Measurements from ENCODE around the gene UBE2J1. TPM values are rescaled to one million over a fixed set of nuclear protein-coding genes. Genes with fewer than 3 reads are reported as not detected.

The UBE2J1 gene
- total RNA-seq, 2 experiments from 2014 or later: 25.9 to 30.9 TPM

GRCh38 chr6:89335164-89335563 lies 17.4 kb downstream of the UBE2J1 start:
- ChIA-PET CTCF (no interaction called here), POLR2A (no interaction called here)
- Mint-ChIP-seq H3K4me1 (peaks cover 5% of the 10 kb centered on the region), H3K27ac (no peak overlapping the region), H3K9me3 (no peaks in the 10 kb centered on the region), H3K36me3 (ENCODE audit: low read depth) (peaks cover 44% of the 10 kb centered on the region), H3K4me3 (no peak overlapping the region), H3K27me3 (no peaks in the 10 kb centered on the region)
- no peak for DNase-seq

DNA sequence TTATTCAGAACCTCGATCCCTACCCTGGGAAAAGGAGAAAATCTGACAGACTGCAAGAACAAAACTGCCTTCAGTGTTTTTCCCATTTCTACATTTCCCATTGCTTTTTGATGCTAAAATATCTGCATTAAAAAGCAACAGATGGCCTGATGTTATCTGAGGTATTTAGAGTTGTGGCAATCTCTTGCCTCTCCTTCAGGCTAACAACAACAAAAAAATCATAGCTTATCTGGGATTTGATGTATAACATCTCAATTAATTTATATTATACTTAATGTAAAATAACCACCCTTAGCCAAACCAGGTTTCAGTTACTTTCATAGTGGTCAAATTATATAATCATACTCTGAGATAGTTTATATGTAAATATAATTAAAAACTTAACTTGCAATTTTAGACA lies 21.6 kb downstream of the UBE2J1 start:
- CTCF ChIA-PET: no interaction called here

GRCh38 chr6:89328976-89329375 lies 23.5 kb downstream of the UBE2J1 start:
- POLR2A ChIA-PET: no interaction called here
- Mint-ChIP-seq H3K9me3 (no peaks in the 10 kb centered on the region), H3K36me3 (ENCODE audit: low read depth) (peaks cover 48% of the 10 kb centered on the region), H3K27me3 (no peaks in the 10 kb centered on the region), H3K4me1 (no peaks in the 10 kb centered on the region), H3K27ac (no peak overlapping the region), H3K4me3 (no peak overlapping the region)
- CTCF ChIA-PET: interaction anchor here (0.6 to 1.3 kb wide), 2 partner anchors 8 to 49 kb away, joined by 3 read pairs; no protein-coding TSS in a partner anchor
- DNase-seq: no peak

More for the DNA sequence above, 21.6 kb downstream of the UBE2J1 start:
- H3K36me3 Mint-ChIP-seq (ENCODE audit: low read depth): peaks cover 45% of the 10 kb centered on the region
- no peaks in the 10 kb centered on the region for H3K27me3 Mint-ChIP-seq
- no peak for DNase-seq
- no peak overlapping the region for H3K27ac Mint-ChIP-seq
- POLR2A ChIA-PET: no interaction called here
- H3K4me3 Mint-ChIP-seq: no peak overlapping the region
- no peaks in the 10 kb centered on the region for H3K4me1 Mint-ChIP-seq
- H3K9me3 Mint-ChIP-seq: no peaks in the 10 kb centered on the region

DNA sequence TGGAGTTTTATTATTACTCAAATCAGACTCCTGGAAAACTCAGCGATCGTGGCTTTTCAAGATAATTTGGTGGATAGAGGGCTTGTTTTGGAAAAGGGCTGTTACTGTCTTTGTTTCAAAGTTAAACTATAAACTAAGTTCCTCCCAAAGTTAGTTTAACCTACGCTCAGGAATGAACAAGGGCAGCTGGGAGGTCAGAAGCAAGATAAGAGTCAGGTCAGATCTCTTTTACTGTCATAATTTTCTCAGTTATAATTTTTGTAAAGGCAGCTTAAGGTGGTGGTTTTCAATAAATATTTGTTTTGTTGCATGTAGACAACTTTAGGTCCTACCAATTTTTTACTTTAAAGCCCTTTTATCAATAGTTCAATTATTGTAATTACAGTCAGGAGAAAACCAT lies 28.2 kb downstream of the UBE2J1 start:
- no peak overlapping the region for H3K4me3 Mint-ChIP-seq
- peaks cover 49% of the 10 kb centered on the region for H3K36me3 Mint-ChIP-seq (ENCODE audit: low read depth)
- H3K4me1 Mint-ChIP-seq: no peaks in the 10 kb centered on the region
- peaks cover 6% of the 10 kb centered on the region for H3K9me3 Mint-ChIP-seq
- no peak for DNase-seq
- ChIA-PET CTCF (no interaction called here), POLR2A (no interaction called here)
- H3K27me3 Mint-ChIP-seq: no peaks in the 10 kb centered on the region
- no peak overlapping the region for H3K27ac Mint-ChIP-seq

GRCh38 chr6:89323511-89323971 lies 29.0 kb downstream of the UBE2J1 start:
- POLR2A ChIA-PET: no interaction called here
- no peak overlapping the region for H3K27ac Mint-ChIP-seq

GRCh38 chr6:89321131-89321970 lies 31.2 kb downstream of the UBE2J1 start:
- POLR2A ChIA-PET: no interaction called here
- Mint-ChIP-seq H3K4me3 (no peak overlapping the region), H3K9me3 (peaks cover 9% of the 10 kb centered on the region), H3K36me3 (ENCODE audit: low read depth) (peaks cover 38% of the 10 kb centered on the region), H3K27me3 (no peaks in the 10 kb centered on the region), H3K4me1 (no peaks in the 10 kb centered on the region), H3K27ac (no peak overlapping the region)
- CTCF ChIA-PET: interaction anchor here (1.5 kb wide), 1 partner anchor 21 kb away, joined by 4 read pairs; no protein-coding TSS in a partner anchor
- DNase-seq: no peak

More at GRCh38 chr6:89323511-89323971, 29.0 kb downstream of the UBE2J1 start:
- Mint-ChIP-seq H3K36me3 (ENCODE audit: low read depth) (peaks cover 45% of the 10 kb centered on the region), H3K4me3 (no peak overlapping the region), H3K27me3 (no peaks in the 10 kb centered on the region), H3K4me1 (no peaks in the 10 kb centered on the region), H3K9me3 (peaks cover 6% of the 10 kb centered on the region)
- CTCF ChIA-PET: no interaction called here
- DNase-seq: no peak

DNA sequence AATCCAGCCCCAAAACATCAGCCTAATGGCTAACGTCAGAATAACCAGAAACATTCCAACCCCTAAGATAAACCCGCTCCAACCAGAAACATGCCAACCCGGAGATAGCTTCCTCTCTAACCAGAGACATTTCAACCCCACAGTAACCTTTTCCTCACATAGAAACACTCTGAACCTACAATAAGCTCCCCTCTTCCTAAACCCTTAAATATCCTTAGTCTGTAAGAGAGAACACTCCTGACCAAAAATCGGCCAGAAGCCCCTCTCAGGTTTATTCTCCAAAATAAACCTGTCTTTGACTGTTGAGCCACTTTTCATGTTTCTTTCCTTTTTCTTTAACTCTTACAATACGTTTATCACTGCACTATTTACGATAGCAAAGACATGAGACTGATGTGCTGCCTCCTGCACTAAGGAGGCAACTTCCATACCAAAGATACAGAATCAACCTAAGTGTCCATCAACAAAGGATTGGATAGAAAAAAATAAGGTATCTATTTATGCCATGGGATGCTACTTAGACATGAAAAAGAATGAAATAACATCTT lies 32.4 kb downstream of the UBE2J1 start:
- Mint-ChIP-seq H3K27me3 (no peaks in the 10 kb centered on the region), H3K4me3 (no peak overlapping the region), H3K27ac (no peak overlapping the region), H3K9me3 (peaks cover 9% of the 10 kb centered on the region), H3K36me3 (ENCODE audit: low read depth) (peaks cover 32% of the 10 kb centered on the region), H3K4me1 (no peaks in the 10 kb centered on the region)
- ChIA-PET CTCF (no interaction called here), POLR2A (no interaction called here)
- no peak for DNase-seq

GRCh38 chr6:89317067-89317466 lies 35.5 kb downstream of the UBE2J1 start:
- Mint-ChIP-seq H3K4me1 (no peaks in the 10 kb centered on the region), H3K9me3 (peaks cover 9% of the 10 kb centered on the region)
- POLR2A ChIA-PET: no interaction called here

GRCh38 chr6:89315249-89315885 lies 37.2 kb downstream of the UBE2J1 start, which contains the start of gene GABRR2:
Gene GABRR2, minus strand, starts transcription at chr6:89315299. Its CDS starts 134 bp downstream, at chr6:89315165.
- Mint-ChIP-seq H3K27ac (no peak within 1 kb of the TSS), H3K27me3 (peaks cover under 1% of the 10 kb centered on the region), H3K4me3 (no peak within 1 kb of the TSS), H3K9me3 (peaks cover 9% of the 10 kb centered on the region), H3K4me1 (no peaks in the 10 kb centered on the region), H3K36me3 (ENCODE audit: low read depth) (peaks cover 12% of the 10 kb centered on the region)
- DNase-seq: no peak
- ChIA-PET CTCF (no interaction called here), POLR2A (no interaction called here)

More at GRCh38 chr6:89317067-89317466, 35.5 kb downstream of the UBE2J1 start:
- H3K4me3 Mint-ChIP-seq: no peak overlapping the region
- peaks cover 17% of the 10 kb centered on the region for H3K36me3 Mint-ChIP-seq (ENCODE audit: low read depth)
- H3K27ac Mint-ChIP-seq: no peak overlapping the region
- no peaks in the 10 kb centered on the region for H3K27me3 Mint-ChIP-seq
- CTCF ChIA-PET: no interaction called here
- no peak for DNase-seq

DNA sequence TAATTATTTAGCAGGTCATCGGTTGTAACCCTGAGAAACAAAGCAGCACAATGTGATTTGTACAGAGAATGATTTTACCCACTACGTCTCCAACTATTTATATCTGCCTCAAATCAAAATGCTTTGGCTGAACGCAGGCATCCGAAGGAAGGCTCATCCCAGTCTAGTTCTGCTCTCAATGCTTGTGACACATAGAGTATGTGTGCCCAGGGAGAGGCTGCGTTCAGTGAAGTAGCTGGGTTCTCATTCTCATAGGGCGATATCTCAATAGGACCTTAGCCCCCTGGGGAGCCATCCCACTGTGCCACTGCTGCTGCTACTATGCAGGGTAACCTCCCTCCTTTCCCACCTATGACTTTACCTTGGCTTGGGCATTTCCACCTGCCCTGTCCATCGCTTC lies 37.8 kb downstream of the UBE2J1 start:
- ChIA-PET CTCF (no interaction called here), POLR2A (no interaction called here)
- no peak for DNase-seq
- Mint-ChIP-seq H3K4me1 (no peaks in the 10 kb centered on the region), H3K9me3 (peaks cover 3% of the 10 kb centered on the region), H3K4me3 (no peak overlapping the region), H3K27ac (no peak overlapping the region), H3K36me3 (ENCODE audit: low read depth) (peaks cover 7% of the 10 kb centered on the region), H3K27me3 (peaks cover 3% of the 10 kb centered on the region)

DNA sequence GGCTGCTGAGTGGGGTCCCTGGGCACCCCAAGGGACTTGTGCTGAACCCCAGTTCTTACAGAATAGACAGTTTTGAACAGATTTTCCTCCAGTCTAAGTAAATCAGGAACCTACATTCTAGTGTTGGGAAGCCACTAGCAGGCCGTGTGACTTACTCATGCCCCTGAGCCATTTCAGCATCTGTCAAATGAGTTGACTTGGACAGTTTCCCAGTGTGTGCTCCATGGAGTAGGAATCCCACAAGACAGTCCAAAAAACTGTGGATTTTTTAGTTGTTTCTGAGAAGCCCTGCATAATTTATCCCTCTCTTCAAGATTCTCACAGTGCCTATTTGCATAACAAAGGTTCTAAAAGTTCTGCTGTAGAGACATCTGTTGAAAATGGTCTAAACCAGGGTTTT lies 39.5 kb downstream of the UBE2J1 start:
- no peak overlapping the region for H3K27ac Mint-ChIP-seq
- no peak for DNase-seq
- POLR2A ChIA-PET: no interaction called here
- H3K36me3 Mint-ChIP-seq (ENCODE audit: low read depth): peaks cover 5% of the 10 kb centered on the region
- H3K9me3 Mint-ChIP-seq: peaks cover under 1% of the 10 kb centered on the region
- peaks cover 2% of the 10 kb centered on the region for H3K4me1 Mint-ChIP-seq
- H3K27me3 Mint-ChIP-seq: peaks cover 3% of the 10 kb centered on the region
- CTCF ChIA-PET: no interaction called here
- H3K4me3 Mint-ChIP-seq: no peak overlapping the region

- POLR2A ChIA-PET: interaction anchor here (0.6 kb wide), 1 partner anchor 38 kb away, joined by 3 read pairs; no protein-coding TSS in a partner anchor
- Mint-ChIP-seq H3K4me1 (peaks cover 2% of the 10 kb centered on the region), H3K4me3 (no peak overlapping the region), H3K27ac (no peak overlapping the region), H3K9me3 (no peaks in the 10 kb centered on the region), H3K36me3 (ENCODE audit: low read depth) (no peaks in the 10 kb centered on the region), H3K27me3 (peaks cover 3% of the 10 kb centered on the region)
- DNase-seq: no peak
- CTCF ChIA-PET: interaction anchor here (0.6 kb wide), 1 partner anchor 27 kb away, joined by 3 read pairs; no protein-coding TSS in a partner anchor
Observed at GRCh38 chr6:89311853-89312531, 40.5 kb downstream of the UBE2J1 start.

- Mint-ChIP-seq H3K36me3 (ENCODE audit: low read depth) (no peaks in the 10 kb centered on the region), H3K27me3 (peaks cover 3% of the 10 kb centered on the region), H3K4me1 (peaks cover 2% of the 10 kb centered on the region), H3K9me3 (no peaks in the 10 kb centered on the region), H3K27ac (no peak overlapping the region), H3K4me3 (no peak overlapping the region)
- DNase-seq: no peak
- POLR2A ChIA-PET: no interaction called here
- CTCF ChIA-PET: no interaction called here
Observed at GRCh38 chr6:89311530-89311852, 41.0 kb downstream of the UBE2J1 start.

Data from activated CD4-positive, alpha-beta T cell treated with anti-CD3 and anti-CD28 coated beads, Interleukin-2, amount 10 ng/mL, durations not matched to agents 7 days and 5 days (primary cell).